Natural killer cell (primary cell): Measurements from ENCODE around the gene TRIM66. TPM values are rescaled to one million over a fixed set of nuclear protein-coding genes. Genes with fewer than 3 reads are reported as not detected.

Source experiments
- ATAC-seq, 3 donors: fragments of 150-1000 bp in 2 of 3; fragments of 200-7000 bp in 1 of 3; cut with Tn5 transposase; 1 replicate in 1 of 3; 2 replicates in 2 of 3; pipeline ENCODE4 v1.10.0; 2021; ENCODE audit warnings: mild to moderate bottlenecking in 2 of 3, moderate library complexity in 2 of 3
- DNase-seq, 2 donors: peaks; one replicate each; pipeline versions ENCODE4 v3.0.0 to v3.0.0-alpha.2; 2013 to 2021; ENCODE audit warnings: mixed read lengths in 1 of 2
- H3K27ac ChIP-seq: one replicate; pipeline ENCODE4 v1.5.1; 2013; ENCODE audit warnings: mild to moderate bottlenecking, low read length
- H3K27me3 ChIP-seq: one replicate; pipeline ENCODE4 v1.6.1; 2013; ENCODE audit warnings: low read length; ENCODE audit not compliant: control insufficient read depth, insufficient read depth
- H3K36me3 ChIP-seq: one replicate; pipeline ENCODE4 v1.6.1; 2013; ENCODE audit warnings: low read length; ENCODE audit not compliant: control insufficient read depth, insufficient read depth
- H3K4me1 ChIP-seq: one replicate; pipeline ENCODE4 v1.6.1; 2013; ENCODE audit warnings: low read length; ENCODE audit not compliant: control insufficient read depth, insufficient read depth
- H3K4me3 ChIP-seq: one replicate; pipeline ENCODE4 v1.5.1; 2013; ENCODE audit warnings: low read length
- H3K9me3 ChIP-seq: one replicate; pipeline ENCODE4 v1.6.1; 2013; ENCODE audit warnings: low read length; ENCODE audit not compliant: control insufficient read depth, insufficient read depth
- H3K27ac Mint-ChIP-seq, 2 donors: one replicate each; pipeline ENCODE4 v1.8.0; 2022; ENCODE audit warnings: mild to moderate bottlenecking in 2 of 2, mixed read lengths in 2 of 2, moderate library complexity in 1 of 2
- H3K27me3 Mint-ChIP-seq, 2 donors: one replicate each; pipeline ENCODE4 v1.8.0; 2022; ENCODE audit warnings: low read depth in 2 of 2, mixed read lengths in 2 of 2
- H3K36me3 Mint-ChIP-seq: one replicate; pipeline ENCODE4 v1.8.0; 2022; ENCODE audit warnings: mixed read lengths
- H3K4me1 Mint-ChIP-seq, 2 donors: one replicate each; pipeline ENCODE4 v1.8.0; 2022; ENCODE audit warnings: mixed read lengths in 2 of 2
- H3K4me3 Mint-ChIP-seq: one replicate; pipeline ENCODE4 v1.8.0; 2022; ENCODE audit warnings: mild to moderate bottlenecking, moderate library complexity, mixed read lengths
- H3K9me3 Mint-ChIP-seq, 2 donors: one replicate each; pipeline ENCODE4 v1.8.0; 2022; ENCODE audit warnings: mixed read lengths in 2 of 2
- WGBS: methylation state at CpG from one replicate; pipeline ENCODE4 v1.1.7; 2013; ENCODE audit warnings: missing lambda C conversion rate; ENCODE audit not compliant: insufficient coverage; 5-methylcytosine and 5-hydroxymethylcytosine counted together
- intact Hi-C: fragments of 100-400 bp; cut with micrococcal nuclease; formaldehyde crosslinking; loops from one replicate; pipeline ENCODE4 v1.14.2; 2022
- total RNA-seq, 4 donors: library from RNA; stranded (reverse); fragments of 120-200 nt in 1 of 4; gene quantifications; one replicate each; pipeline versions ENCODE4 v1.2.3 to v1.2.4, GENCODE V29; 2013 to 2022
- TF ChIP-seq, protein P1 (sequence below): fragments of 200-600 bp; IDR thresholded peaks from one replicate; pipeline ENCODE4 v1.8.0; 2022; ENCODE audit warnings: antibody characterized with exemption

The TRIM66 gene
- total RNA-seq, 3 donors from 2014 or later (not counting 1 experiment from before 2014, with no cell fraction given), result 13.7 to 24.4 (median 14.3) TPM

DNA sequence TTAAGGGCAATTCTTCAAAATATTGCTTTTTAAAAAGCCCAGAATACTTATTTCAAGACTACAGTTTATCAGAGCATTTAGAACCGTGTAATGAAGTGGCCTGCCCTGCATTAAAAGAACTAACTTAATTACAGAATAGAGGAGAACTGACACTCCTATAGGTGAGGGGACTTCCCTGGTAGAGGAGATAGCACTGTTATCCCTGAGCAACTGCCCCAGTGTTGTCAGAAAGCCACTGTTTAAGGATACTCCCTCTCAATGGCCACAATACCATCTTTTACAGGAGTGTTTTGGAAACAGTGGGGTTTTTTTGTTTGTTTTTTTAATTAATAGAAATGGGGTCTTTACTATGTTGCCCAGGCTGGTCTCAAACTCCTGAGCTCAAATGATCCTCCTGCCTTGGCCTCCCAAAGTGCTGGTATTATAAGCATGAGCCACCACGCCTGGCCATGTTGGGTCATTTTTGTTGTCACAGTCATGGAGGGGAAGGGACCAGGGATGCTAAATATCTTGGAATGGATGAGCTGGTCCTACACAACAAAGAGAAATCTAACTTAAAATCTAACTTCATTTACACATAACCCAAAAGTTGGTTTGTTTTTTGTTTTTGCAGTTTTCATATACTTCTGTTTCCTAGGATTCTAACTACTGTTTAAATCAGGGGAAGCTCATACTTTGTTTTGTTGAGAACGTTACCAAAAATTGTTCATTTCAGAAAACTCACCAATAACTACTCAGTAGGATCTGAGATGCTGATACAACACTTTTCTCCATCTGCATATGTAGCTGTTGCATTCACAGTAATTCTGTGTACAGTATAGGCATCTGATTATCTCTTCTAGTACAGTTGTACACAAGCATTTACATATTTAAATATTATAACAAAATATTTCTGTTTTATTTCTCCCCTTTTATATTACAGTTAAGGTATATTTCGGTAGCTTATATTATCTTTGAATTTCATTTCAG is 8.2 kb upstream of the TRIM66 start:
- WGBS, result 83% methylated on average over 2 of the region's 4 CpGs
- Mint-ChIP-seq H3K27me3 (no peaks in the 10 kb centered on the region), H3K36me3 (no peaks in the 10 kb centered on the region), H3K4me3 (peak overlapping the region; percentile 99), H3K27ac (peak overlapping the region; percentile 94 to 95), H3K9me3 (no peaks in the 10 kb centered on the region), H3K4me1 (peaks cover 26 to 27% of the 10 kb centered on the region in 2 donors)
- H3K36me3 ChIP-seq, result peaks cover 12% of the 10 kb centered on the region
- ATAC-seq (no peak), DNase-seq (no peak)
- no peaks in the 10 kb centered on the region for H3K9me3 ChIP-seq
- intact Hi-C loops, result no loop called here
- H3K27me3 ChIP-seq, result no peaks in the 10 kb centered on the region
- H3K4me3 ChIP-seq, result no peak overlapping the region
- no peak overlapping the region for H3K27ac ChIP-seq
- H3K4me1 ChIP-seq, result peaks cover 11% of the 10 kb centered on the region
- TF ChIP-seq, protein P1, sequence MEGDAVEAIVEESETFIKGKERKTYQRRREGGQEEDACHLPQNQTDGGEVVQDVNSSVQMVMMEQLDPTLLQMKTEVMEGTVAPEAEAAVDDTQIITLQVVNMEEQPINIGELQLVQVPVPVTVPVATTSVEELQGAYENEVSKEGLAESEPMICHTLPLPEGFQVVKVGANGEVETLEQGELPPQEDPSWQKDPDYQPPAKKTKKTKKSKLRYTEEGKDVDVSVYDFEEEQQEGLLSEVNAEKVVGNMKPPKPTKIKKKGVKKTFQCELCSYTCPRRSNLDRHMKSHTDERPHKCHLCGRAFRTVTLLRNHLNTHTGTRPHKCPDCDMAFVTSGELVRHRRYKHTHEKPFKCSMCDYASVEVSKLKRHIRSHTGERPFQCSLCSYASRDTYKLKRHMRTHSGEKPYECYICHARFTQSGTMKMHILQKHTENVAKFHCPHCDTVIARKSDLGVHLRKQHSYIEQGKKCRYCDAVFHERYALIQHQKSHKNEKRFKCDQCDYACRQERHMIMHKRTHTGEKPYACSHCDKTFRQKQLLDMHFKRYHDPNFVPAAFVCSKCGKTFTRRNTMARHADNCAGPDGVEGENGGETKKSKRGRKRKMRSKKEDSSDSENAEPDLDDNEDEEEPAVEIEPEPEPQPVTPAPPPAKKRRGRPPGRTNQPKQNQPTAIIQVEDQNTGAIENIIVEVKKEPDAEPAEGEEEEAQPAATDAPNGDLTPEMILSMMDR, result no peak

DNA sequence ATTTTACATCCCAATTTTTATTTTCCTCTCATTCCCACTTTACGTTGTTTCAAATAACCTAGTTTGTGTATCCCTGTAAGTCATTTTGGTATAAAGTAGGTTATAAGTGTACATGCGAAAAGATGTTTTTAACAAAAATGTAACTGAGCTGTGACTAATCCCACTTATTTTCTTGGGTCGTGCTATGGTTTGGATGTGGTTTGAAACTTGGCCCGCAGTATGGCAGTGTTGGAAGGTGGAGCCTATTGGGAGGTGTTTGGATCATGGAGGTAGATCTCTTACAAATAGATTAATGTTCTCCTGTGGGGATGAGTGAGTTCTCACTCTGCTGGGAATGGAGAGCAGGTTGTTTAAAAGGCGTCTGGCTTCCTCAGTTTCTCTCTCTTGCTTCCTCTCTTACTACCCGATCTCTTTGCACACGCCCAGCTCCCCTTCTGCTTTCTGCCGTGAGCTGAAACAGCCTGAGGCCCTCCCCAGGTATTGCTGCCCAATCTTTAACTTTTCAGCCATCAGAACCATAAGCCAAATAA is 7.3 kb upstream of the TRIM66 start:
- Mint-ChIP-seq H3K36me3 (no peaks in the 10 kb centered on the region), H3K9me3 (no peaks in the 10 kb centered on the region), H3K27me3 (no peaks in the 10 kb centered on the region), H3K4me3 (peak overlapping the region; percentile 99), H3K4me1 (peaks cover 32 to 34% of the 10 kb centered on the region in 2 donors), H3K27ac (peak overlapping the region; percentile 94 to 95)
- Histone ChIP-seq H3K9me3 (no peaks in the 10 kb centered on the region), H3K36me3 (peaks cover 21% of the 10 kb centered on the region), H3K27ac (no peak overlapping the region), H3K27me3 (no peaks in the 10 kb centered on the region), H3K4me3 (no peak overlapping the region), H3K4me1 (peaks cover 11% of the 10 kb centered on the region)
- ATAC-seq, result no peak
- DNase-seq, result no peak
- intact Hi-C loops, result no loop called here
- TF ChIP-seq, protein P1, result no peak
- 91% methylated on average over 7 of the region's 8 CpGs for WGBS

DNA sequence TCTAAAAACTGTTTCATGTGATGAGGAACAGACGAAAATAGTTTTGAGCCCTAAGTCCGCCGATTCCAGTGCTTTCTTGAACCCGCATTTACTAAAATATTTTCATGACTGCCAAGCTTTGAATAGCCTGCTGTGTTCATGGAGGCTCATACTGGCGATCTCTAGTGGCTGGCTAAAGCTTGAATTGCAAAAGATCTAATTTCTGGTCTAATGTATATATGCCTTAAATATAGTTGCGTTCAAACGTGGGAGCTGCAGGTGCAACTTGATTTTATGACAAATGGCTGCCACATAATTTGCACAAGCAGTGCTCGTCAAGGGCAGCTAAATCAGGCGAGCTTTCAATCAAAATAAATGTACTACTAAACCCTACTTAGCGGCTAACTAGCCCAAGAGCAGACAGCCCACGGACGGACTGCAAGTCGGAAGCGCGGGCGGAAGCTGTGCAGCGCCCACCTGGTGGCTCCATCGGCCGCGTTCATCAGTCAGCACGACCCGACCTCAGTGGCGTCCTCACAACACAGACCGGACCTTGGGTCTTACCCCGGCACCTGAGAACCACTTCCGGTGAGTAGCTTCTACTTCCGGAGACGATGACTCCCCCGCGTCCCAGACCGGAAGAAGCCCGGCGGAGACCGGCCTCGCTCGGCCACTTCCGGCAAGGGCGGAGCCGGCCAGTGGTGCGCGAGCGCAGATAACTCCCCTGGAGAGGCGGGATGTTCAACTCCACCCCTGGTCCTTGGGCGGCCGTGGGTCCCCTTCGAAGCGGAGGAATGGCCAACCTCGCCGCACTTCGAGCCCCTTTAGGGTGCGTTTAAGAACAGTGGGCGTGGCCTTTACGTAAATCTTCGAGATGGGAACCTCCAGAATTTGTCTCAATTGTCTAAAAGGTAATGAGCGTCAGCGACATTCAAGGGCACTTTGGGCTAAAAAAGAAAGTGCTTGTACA is 6.2 kb upstream of the TRIM66 start:
- peak overlapping the region; percentile 77 for H3K4me3 ChIP-seq

More for the DNA sequence above, 6.2 kb upstream of the TRIM66 start:
- Mint-ChIP-seq H3K9me3 (no peaks in the 10 kb centered on the region), H3K36me3 (no peaks in the 10 kb centered on the region), H3K4me3 (peak overlapping the region; percentile 99), H3K27me3 (no peaks in the 10 kb centered on the region), H3K4me1 (peaks cover 41 to 43% of the 10 kb centered on the region in 2 donors), H3K27ac (peak overlapping the region; percentile 94 to 95)
- H3K27ac ChIP-seq, result peak overlapping the region; percentile 86
- TF ChIP-seq, protein P1, result no peak
- peaks cover 16% of the 10 kb centered on the region for H3K4me1 ChIP-seq
- intact Hi-C loops, result no loop called here
- 4% methylated on average over 56 of the region's 56 CpGs for WGBS
- DNase-seq, result peak; percentile 81 to 88
- H3K27me3 ChIP-seq, result no peaks in the 10 kb centered on the region
- no peaks in the 10 kb centered on the region for H3K9me3 ChIP-seq
- ATAC-seq, result peak; percentile 94 to 95 (median 95)
- H3K36me3 ChIP-seq, result peaks cover 31% of the 10 kb centered on the region
